Brain microvascular endothelial cell (primary cell): ENCODE measurements around the gene SERINC3.

Experiments
- DNase-seq: peaks from one replicate; pipeline ENCODE4 v3.0.0-alpha.2; 2020
- H3K27ac ChIP-seq: fragments of 250-450 bp; sonication (Bioruptor Pico); 2 replicates; pipeline ENCODE4 v1.5.1; 2020; ENCODE audit warnings: mild to moderate bottlenecking, moderate library complexity
- H3K27me3 ChIP-seq: fragments of 250-450 bp; sonication (Bioruptor Pico); replicated peaks from 2 replicates; pipeline ENCODE4 v1.5.1; 2020; ENCODE audit warnings: mild to moderate bottlenecking
- H3K36me3 ChIP-seq: fragments of 250-450 bp; sonication (Bioruptor Pico); replicated peaks from 2 replicates; pipeline ENCODE4 v1.5.1; 2020; ENCODE audit warnings: mild to moderate bottlenecking
- H3K4me3 ChIP-seq: 2 replicates; pipeline ENCODE4 v1.5.1; 2011; ENCODE audit warnings: low read depth, mild to moderate bottlenecking, control low read depth, low read length, moderate library complexity
- CTCF ChIP-seq: IDR thresholded peaks from 2 replicates; pipeline ENCODE4 v1.5.1; 2011; ENCODE audit warnings: low read depth, mild to moderate bottlenecking, moderate library complexity, low read length, control low read depth, inconsistent platforms; ENCODE audit errors: missing control alignments
- in situ Hi-C: cut with HindIII; loops from 2 replicates; pipeline ENCODE4 v1.10.0; 2017; ENCODE audit warnings: low sequenced_read_pairs, low pct_ligation_motif_present

SERINC3 gene

GRCh38 chr20:44461803-44462174 is 60.1 kb downstream of the SERINC3 start:
- Histone ChIP-seq H3K27ac (no peak overlapping the region), H3K36me3 (no peaks in the 10 kb centered on the region), H3K27me3 (no peaks in the 10 kb centered on the region), H3K4me3 (no peak overlapping the region)
- in situ Hi-C loops: no loop called here
- DNase-seq: no peak
- no peak for TF ChIP-seq CTCF

GRCh38 chr20:44461142-44461802 is 60.6 kb downstream of the SERINC3 start:
- TF ChIP-seq CTCF: no peak
- in situ Hi-C loops: no loop called here
- DNase-seq: no peak

GRCh38 chr20:44460795-44461141 is 61.1 kb downstream of the SERINC3 start:
- no peak for DNase-seq
- Histone ChIP-seq H3K27ac (no peak overlapping the region), H3K36me3 (no peaks in the 10 kb centered on the region), H3K27me3 (no peaks in the 10 kb centered on the region), H3K4me3 (no peak overlapping the region)
- in situ Hi-C loops: no loop called here
- peak; percentile 41 for TF ChIP-seq CTCF

More at GRCh38 chr20:44461142-44461802, 60.6 kb downstream of the SERINC3 start:
- Histone ChIP-seq H3K27ac (no peak overlapping the region), H3K36me3 (no peaks in the 10 kb centered on the region), H3K27me3 (no peaks in the 10 kb centered on the region), H3K4me3 (no peak overlapping the region)

- Histone ChIP-seq H3K27ac (no peak overlapping the region), H3K4me3 (no peak overlapping the region), H3K27me3 (no peaks in the 10 kb centered on the region), H3K36me3 (no peaks in the 10 kb centered on the region)
- in situ Hi-C loops: no loop called here
- no peak for DNase-seq
- no peak for TF ChIP-seq CTCF
These were observed 62.6 kb downstream of the SERINC3 start for GRCh38 chr20:44459271-44459670.

GRCh38 chr20:44457016-44457415 is 64.9 kb downstream of the SERINC3 start:
- no peak for TF ChIP-seq CTCF
- Histone ChIP-seq H3K36me3 (no peaks in the 10 kb centered on the region), H3K27me3 (no peaks in the 10 kb centered on the region), H3K27ac (no peak overlapping the region), H3K4me3 (no peak overlapping the region)
- no peak for DNase-seq
- in situ Hi-C loops: no loop called here

GRCh38 chr20:44456611-44457010 is 65.3 kb downstream of the SERINC3 start:
- H3K36me3 ChIP-seq: no peaks in the 10 kb centered on the region
- in situ Hi-C loops: no loop called here
- no peaks in the 10 kb centered on the region for H3K27me3 ChIP-seq
- no peak for TF ChIP-seq CTCF
- DNase-seq: no peak
- no peak overlapping the region for H3K27ac ChIP-seq
- H3K4me3 ChIP-seq: no peak overlapping the region
